PC-9 (cell line): ENCODE results near the gene SATL1. TPM values are rescaled to one million over a fixed set of nuclear protein-coding genes. Genes with fewer than 3 reads are reported as not detected.

ENCODE experiments used
- BruUV-seq: library from RNA; stranded (reverse); fragments of 400-500 nt; replicated peaks from 2 replicates; lab custom pipeline; 2021; lab: Mats Ljungman, UMichigan
- CTCF ChIA-PET: fragments of 300-600 bp; sonication (Branson Sonifier 250); formaldehyde crosslinking; loops from one replicate; lab custom pipeline; 2022; ENCODE audit warnings: antibody characterized with exemption; lab: Charles Lee
- POLR2A ChIA-PET: fragments of 300-600 bp; sonication (Branson Sonifier 250); formaldehyde crosslinking; loops from one replicate; lab custom pipeline; 2022; ENCODE audit warnings: antibody characterized with exemption; ENCODE audit not compliant: unreplicated experiment; lab: Charles Lee
- DNase-seq, 2 experiments: peaks; one replicate each; pipeline versions ENCODE4 v3.0.0 to v3.0.0-alpha.2; 2015 to 2022; ENCODE audit warnings: mixed read lengths in 1 of 2
- H2AFZ ChIP-seq: fragments of 200-600 bp; sonication (generic); 2 replicates; pipeline ENCODE4 v1.8.1; 2017; ENCODE audit warnings: antibody characterized with exemption
- H3F3A ChIP-seq: fragments of 200-600 bp; sonication (generic); 2 replicates; pipeline ENCODE4 v1.8.1; 2017; ENCODE audit warnings: antibody characterized with exemption, mild to moderate bottlenecking, low read depth; ENCODE audit not compliant: insufficient read depth
- H3K27ac ChIP-seq: fragments of 200-600 bp; sonication (generic); 2 replicates; pipeline ENCODE4 v1.6.1; 2016; ENCODE audit warnings: mixed run types
- H3K27me3 ChIP-seq: fragments of 200-600 bp; sonication (generic); 2 replicates; pipeline ENCODE4 v1.6.1; 2016; ENCODE audit warnings: low read depth, mixed run types; ENCODE audit not compliant: insufficient read depth
- H3K36me3 ChIP-seq: fragments of 200-600 bp; sonication (generic); 2 replicates; pipeline ENCODE4 v1.6.1; 2016; ENCODE audit warnings: low read depth, mixed run types
- H3K4me1 ChIP-seq: fragments of 200-600 bp; sonication (generic); replicated peaks from 2 replicates; pipeline ENCODE4 v1.6.1; 2016; ENCODE audit warnings: mixed run types; ENCODE audit not compliant: insufficient read depth
- H3K4me2 ChIP-seq: fragments of 200-600 bp; sonication (generic); 2 replicates; pipeline ENCODE4 v1.6.1; 2017; ENCODE audit warnings: mixed run types
- H3K4me3 ChIP-seq: fragments of 200-600 bp; sonication (generic); 2 replicates; pipeline ENCODE4 v1.6.1; 2016; ENCODE audit warnings: mixed run types
- H3K79me2 ChIP-seq: fragments of 200-600 bp; sonication (generic); 2 replicates; pipeline ENCODE4 v1.6.1; 2017; ENCODE audit warnings: low read depth, mixed run types
- H3K9me2 ChIP-seq: fragments of 200-600 bp; sonication (generic); 2 replicates; pipeline ENCODE4 v1.8.1; 2017; ENCODE audit warnings: mild to moderate bottlenecking; ENCODE audit not compliant: insufficient read depth
- H3K9me3 ChIP-seq: fragments of 200-600 bp; sonication (generic); 2 replicates; pipeline ENCODE4 v1.8.1; 2016; ENCODE audit warnings: low read depth; ENCODE audit not compliant: insufficient read depth
- H4K20me1 ChIP-seq: fragments of 200-600 bp; sonication (generic); 2 replicates; pipeline ENCODE4 v1.8.1; 2017; ENCODE audit not compliant: insufficient read depth
- EZH2 ChIP-seq: fragments of 200-600 bp; sonication (generic); IDR thresholded peaks from 2 replicates; pipeline ENCODE4 v1.8.0; 2017; ENCODE audit warnings: antibody characterized with exemption, low read depth
- intact Hi-C: fragments of 100-400 bp; cut with micrococcal nuclease; formaldehyde crosslinking; loops from one replicate; pipeline ENCODE4 v1.10.0; 2022; ENCODE audit not compliant: unreplicated experiment
- total RNA-seq: library from RNA; stranded (reverse); gene quantifications from 2 replicates; pipeline ENCODE4 v1.2.3, GENCODE V29; 2021
- TF ChIP-seq, protein P1 (sequence below): fragments of 200-600 bp; sonication (generic); conservative IDR thresholded peaks from 2 replicates; pipeline ENCODE4 v1.6.1; 2017; ENCODE audit warnings: mixed run types, antibody characterized with exemption, mild to moderate bottlenecking, moderate library complexity

The SATL1 gene
- total RNA-seq, 1 experiment from 2014 or later, result not detected

DNA sequence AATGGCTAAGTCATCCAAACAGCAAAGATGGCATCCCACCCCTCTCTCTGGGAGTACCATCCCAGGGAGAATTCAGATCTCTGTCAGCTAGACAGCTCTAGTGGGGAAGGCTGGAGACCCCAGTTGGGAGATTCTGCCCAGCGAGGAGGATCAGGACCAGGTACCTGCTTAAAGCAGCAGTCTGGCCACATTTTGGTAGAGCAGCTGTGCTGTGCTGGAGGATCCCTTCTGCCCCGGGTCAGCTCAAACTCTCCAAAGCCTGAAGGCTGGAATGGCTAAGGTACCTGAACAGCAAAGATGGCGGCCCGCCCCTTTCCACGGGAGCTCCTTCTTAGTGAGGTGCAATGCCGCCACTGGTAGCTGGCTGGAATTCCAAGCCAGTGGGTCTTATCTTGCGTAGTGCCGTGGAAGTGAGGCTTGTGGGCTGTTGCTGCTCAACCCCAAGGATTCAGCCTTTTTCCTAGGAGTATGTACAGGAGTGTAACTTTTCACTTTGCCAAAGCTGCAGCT is 40.1 kb downstream of the SATL1 start:
- Histone ChIP-seq H3K79me2 (no peaks in the 10 kb centered on the region), H3K4me3 (no peak overlapping the region), H3K27ac (no peak overlapping the region), H3K9me3 (no peaks in the 10 kb centered on the region), H3K27me3 (no peaks in the 10 kb centered on the region), H3K36me3 (no peaks in the 10 kb centered on the region), H2AFZ (no peak overlapping the region), H3K4me1 (no peaks in the 10 kb centered on the region), H3K9me2 (no peaks in the 10 kb centered on the region), H3K4me2 (no peak overlapping the region), H3F3A (no peaks in the 10 kb centered on the region), H4K20me1 (no peaks in the 10 kb centered on the region)
- TF ChIP-seq, protein P1, sequence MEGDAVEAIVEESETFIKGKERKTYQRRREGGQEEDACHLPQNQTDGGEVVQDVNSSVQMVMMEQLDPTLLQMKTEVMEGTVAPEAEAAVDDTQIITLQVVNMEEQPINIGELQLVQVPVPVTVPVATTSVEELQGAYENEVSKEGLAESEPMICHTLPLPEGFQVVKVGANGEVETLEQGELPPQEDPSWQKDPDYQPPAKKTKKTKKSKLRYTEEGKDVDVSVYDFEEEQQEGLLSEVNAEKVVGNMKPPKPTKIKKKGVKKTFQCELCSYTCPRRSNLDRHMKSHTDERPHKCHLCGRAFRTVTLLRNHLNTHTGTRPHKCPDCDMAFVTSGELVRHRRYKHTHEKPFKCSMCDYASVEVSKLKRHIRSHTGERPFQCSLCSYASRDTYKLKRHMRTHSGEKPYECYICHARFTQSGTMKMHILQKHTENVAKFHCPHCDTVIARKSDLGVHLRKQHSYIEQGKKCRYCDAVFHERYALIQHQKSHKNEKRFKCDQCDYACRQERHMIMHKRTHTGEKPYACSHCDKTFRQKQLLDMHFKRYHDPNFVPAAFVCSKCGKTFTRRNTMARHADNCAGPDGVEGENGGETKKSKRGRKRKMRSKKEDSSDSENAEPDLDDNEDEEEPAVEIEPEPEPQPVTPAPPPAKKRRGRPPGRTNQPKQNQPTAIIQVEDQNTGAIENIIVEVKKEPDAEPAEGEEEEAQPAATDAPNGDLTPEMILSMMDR, result no peak
- no peak for TF ChIP-seq EZH2
- ChIA-PET POLR2A (no interaction called here), CTCF (no interaction called here)
- intact Hi-C loops, result no loop called here
- no TSS peak for BruUV-seq
- no peak for DNase-seq

DNA sequence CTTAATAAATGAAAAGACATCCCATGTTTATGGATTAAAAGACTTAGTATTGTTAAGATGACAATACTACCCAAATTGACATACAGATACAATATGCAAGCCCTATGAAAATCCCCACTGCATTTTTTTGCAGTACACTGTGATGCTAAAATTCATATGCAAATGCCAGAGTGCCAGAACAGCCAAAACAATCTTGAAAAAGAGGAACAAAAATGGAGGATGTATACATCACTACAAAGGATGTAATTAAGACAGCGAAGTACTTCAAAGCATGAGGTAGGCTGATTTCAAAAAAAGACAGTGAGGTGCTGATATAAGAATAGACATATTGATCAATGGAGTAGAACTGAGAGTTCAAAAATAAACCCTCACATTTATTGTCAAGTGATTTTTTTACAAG is 47.3 kb downstream of the SATL1 start:
- Histone ChIP-seq H3K9me2 (no peaks in the 10 kb centered on the region), H3K36me3 (no peaks in the 10 kb centered on the region), H3K4me1 (no peaks in the 10 kb centered on the region), H3K4me3 (no peak overlapping the region), H3K27me3 (no peaks in the 10 kb centered on the region), H3K9me3 (no peaks in the 10 kb centered on the region), H3K79me2 (no peaks in the 10 kb centered on the region), H3K4me2 (no peak overlapping the region), H3K27ac (no peak overlapping the region), H3F3A (no peaks in the 10 kb centered on the region), H4K20me1 (no peaks in the 10 kb centered on the region), H2AFZ (no peak overlapping the region)
- intact Hi-C loops, result no loop called here
- DNase-seq, result no peak
- POLR2A ChIA-PET, result no interaction called here
- CTCF ChIA-PET, result no interaction called here
- TF ChIP-seq, protein P1, result no peak
- TF ChIP-seq EZH2, result no peak
- no TSS peak for BruUV-seq

DNA sequence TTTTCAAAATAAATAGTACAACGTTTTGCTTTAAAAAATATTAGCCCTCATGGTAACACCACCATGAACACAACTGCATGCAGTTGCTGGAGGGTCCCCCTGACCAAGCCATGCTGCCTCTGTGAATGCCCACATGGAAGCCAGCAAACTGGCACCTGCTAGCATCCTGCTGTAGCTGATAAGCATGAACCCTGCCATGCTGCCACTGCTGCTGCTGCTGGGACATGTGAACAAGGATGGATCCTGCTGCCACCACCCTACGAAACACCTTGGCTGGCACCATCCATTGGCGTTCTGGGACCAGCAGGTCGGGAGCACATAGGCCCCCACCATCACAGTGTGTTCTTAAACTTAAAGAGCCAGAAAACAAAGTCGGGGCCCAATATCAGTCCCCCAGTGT is 83.9 kb downstream of the SATL1 start:
- Histone ChIP-seq H2AFZ (no peak overlapping the region), H3K4me1 (no peaks in the 10 kb centered on the region), H3K4me3 (no peak overlapping the region), H4K20me1 (no peaks in the 10 kb centered on the region), H3K36me3 (no peaks in the 10 kb centered on the region), H3K79me2 (no peaks in the 10 kb centered on the region), H3K27me3 (no peaks in the 10 kb centered on the region), H3F3A (no peaks in the 10 kb centered on the region), H3K27ac (no peak overlapping the region), H3K9me3 (no peaks in the 10 kb centered on the region), H3K4me2 (no peak overlapping the region), H3K9me2 (no peaks in the 10 kb centered on the region)
- no peak for TF ChIP-seq EZH2
- TF ChIP-seq, protein P1, result no peak
- DNase-seq, result no peak
- POLR2A ChIA-PET, result no interaction called here
- no TSS peak for BruUV-seq
- intact Hi-C loops, result no loop called here
- CTCF ChIA-PET, result no interaction called here
